Measurements from ENCODE around the gene TTC17.

GRCh38 chr11:43443811-43444210, 85.1 kb downstream of the TTC17 start:
- TF ChIP-seq CTCF (IDR thresholded peaks at IDR 0.05; ENCODE audit: insufficient read depth, low read depth, low read length) (no peak), EZH2 (IDR thresholded peaks at IDR 0.05; ENCODE audit: insufficient read depth, low read length) (no peak)

Data from astrocyte (in vitro differentiated cells and primary cell).